GM12874 (cell line): Measurements from ENCODE around the gene ZNF783.

Source experiments
- CTCF ChIP-seq: IDR thresholded peaks from 2 replicates; pipeline ENCODE4 v1.5.1; 2011; ENCODE audit warnings: low read depth, mild to moderate bottlenecking, control low read depth, low read length, moderate library complexity; ENCODE audit not compliant: insufficient read depth

The ZNF783 gene

GRCh38 chr7:149302222-149302621 lies 40.2 kb downstream of the ZNF783 start:
- no peak for TF ChIP-seq CTCF

GRCh38 chr7:149302865-149303264 lies 40.9 kb downstream of the ZNF783 start:
- TF ChIP-seq CTCF: no peak

GRCh38 chr7:149304006-149304405 lies 42.0 kb downstream of the ZNF783 start:
- no peak for TF ChIP-seq CTCF

GRCh38 chr7:149306854-149307253 lies 44.9 kb downstream of the ZNF783 start:
- no peak for TF ChIP-seq CTCF

GRCh38 chr7:149307775-149308501 lies 45.9 kb downstream of the ZNF783 start:
- TF ChIP-seq CTCF: no peak

GRCh38 chr7:149310113-149310836 lies 48.3 kb downstream of the ZNF783 start:
- peak; percentile 36; the same call in 1 of the 2 replicates for TF ChIP-seq CTCF

- TF ChIP-seq CTCF: no peak
Observed at GRCh38 chr7:149310990-149311573, 49.1 kb downstream of the ZNF783 start.
